Stimulated activated CD8-positive, alpha-beta memory T cell treated with anti-CD3 and anti-CD28 coated beads, Interleukin-15, amount 100 ng/mL, for 24 hours (primary cell): ENCODE results near the gene NAGLU.

Source experiments
- DNase-seq: peaks from one replicate; pipeline ENCODE4 v3.0.0-alpha.2; 2020; ENCODE audit warnings: low read depth

NAGLU gene

GRCh38 chr17:42536048-42536371 lies at the start of gene NAGLU:
Gene NAGLU, plus strand, starts transcription at chr17:42536241. Its CDS starts 32 bp downstream, at chr17:42536273.
- peak; percentile 60 for DNase-seq

- DNase-seq, result no peak
Measured at GRCh38 chr17:42488032-42488431, 48.0 kb upstream of the NAGLU start.

GRCh38 chr17:42493319-42493718 lies 42.7 kb upstream of the NAGLU start:
- DNase-seq, result no peak

GRCh38 chr17:42494673-42495072 lies 41.4 kb upstream of the NAGLU start:
- no peak for DNase-seq

GRCh38 chr17:42498828-42499227 lies 37.2 kb upstream of the NAGLU start:
- DNase-seq, result no peak

GRCh38 chr17:42502091-42502490 lies 34.0 kb upstream of the NAGLU start:
- DNase-seq, result no peak

DNA sequence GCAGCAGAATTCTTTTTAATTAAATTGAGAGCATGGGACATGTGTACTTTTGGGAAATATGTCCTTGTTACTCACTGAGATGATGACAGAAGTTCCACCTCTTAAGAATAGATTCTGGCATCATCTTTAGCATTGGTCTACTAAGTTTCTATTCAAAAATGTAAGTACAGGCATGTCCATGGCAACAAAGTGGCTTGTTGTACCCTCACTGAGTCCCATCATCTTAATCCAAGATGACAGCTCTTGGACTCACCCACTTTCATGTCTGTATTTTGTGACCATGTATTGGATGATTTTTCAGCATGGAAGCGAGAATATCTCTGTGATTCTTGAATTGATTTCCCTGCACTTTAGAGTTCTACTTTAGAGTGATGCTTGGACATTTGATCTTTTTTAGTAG lies 33.1 kb upstream of the NAGLU start:
- DNase-seq, result no peak

- DNase-seq, result no peak
Measured at GRCh38 chr17:42507671-42508070, 28.4 kb upstream of the NAGLU start.

- no peak for DNase-seq
Measured at GRCh38 chr17:42508426-42509165, 27.4 kb upstream of the NAGLU start.

- DNase-seq, result no peak
Measured at GRCh38 chr17:42509409-42509808, 26.6 kb upstream of the NAGLU start.

- DNase-seq, result no peak
Measured at GRCh38 chr17:42509841-42510240, 26.2 kb upstream of the NAGLU start.

DNA sequence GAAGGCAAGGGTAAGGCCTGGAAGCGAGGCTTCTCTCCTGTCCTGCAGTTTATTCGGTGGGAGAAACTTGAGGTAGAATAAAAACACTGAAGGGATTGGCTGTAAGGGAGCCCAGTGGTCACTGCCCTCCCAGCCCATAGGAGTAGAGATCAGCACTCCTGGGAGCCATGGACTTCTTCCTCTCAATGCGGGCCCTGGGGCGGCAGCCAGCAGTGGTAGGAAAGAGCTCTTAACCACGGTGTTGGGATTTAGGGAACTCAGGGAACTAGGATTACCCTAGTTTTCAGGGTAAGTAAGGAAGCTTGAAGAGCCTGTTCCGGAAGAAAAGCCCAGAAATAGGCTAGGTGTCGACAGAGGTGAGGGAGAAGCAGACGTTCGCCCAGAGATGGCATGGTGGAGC lies 23.8 kb upstream of the NAGLU start:
- DNase-seq, result no peak

DNA sequence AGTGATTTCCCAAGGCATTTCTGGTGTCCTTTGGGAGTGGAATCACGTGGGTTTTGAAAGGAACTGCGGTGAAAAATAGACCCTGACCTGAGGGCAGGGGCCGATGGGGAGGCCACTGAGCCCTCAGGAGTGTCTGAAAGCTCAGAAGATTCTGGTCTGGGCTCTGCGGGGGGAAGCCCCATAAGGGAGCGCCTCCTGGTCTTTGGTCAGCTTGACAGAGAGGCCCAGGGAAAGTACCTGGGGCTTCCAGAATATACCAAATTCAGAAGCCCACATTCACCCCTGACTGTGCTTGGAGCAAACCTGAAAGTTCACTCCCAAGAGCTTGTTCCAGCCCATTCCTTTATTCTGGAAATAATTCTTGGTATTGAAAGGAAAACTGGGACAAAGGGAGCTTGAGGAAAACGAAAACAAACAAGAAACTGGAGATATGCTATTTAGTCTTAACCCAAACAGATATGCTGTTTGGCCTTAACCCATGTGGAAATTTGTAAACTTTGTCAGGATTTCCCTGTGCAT lies 23.2 kb upstream of the NAGLU start:
- DNase-seq, result no peak

- no peak for DNase-seq
Measured at GRCh38 chr17:42513686-42514085, 22.4 kb upstream of the NAGLU start.

- DNase-seq, result no peak
Measured at GRCh38 chr17:42514279-42514678, 21.8 kb upstream of the NAGLU start.

DNA sequence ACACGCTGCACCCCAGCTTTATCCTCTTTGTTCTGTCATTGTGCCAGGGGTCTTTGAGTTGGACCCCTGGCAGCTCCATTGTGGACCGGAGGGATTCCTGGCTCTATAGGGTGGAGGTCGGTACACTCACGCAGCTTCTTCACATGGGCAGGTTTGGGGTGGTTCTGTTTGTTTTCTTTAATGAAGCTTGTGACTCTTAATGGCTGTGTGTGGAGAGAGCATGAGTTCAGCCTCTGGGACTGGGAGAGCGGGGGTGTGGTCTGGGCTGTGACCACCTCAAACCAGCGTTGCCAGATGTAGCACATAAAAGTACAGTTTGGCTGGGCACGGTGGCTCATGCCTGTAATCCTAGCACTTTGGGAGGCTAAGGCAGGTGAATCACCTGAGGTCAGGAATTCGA lies 21.2 kb upstream of the NAGLU start:
- DNase-seq, result no peak

DNA sequence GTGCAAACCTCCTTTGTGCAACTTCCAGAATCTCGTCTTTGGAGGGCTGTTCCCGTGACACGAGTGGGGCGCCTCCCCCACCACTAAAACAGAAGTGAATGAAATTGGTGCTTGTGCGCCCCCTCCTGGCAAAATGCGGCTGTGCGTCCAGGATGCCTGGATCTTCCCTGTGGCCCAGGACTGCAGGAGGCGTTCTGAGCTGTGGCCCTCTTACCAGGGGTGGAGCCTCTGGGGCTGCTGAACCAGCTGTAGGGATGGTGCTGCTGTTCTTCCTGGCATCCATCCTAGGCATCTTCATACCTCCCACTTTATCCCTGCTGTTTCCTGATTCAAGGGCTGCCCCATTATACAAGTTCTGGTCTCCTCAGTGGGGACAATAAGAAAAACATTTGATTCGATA lies 18.5 kb upstream of the NAGLU start:
- DNase-seq, result peak; percentile 75

GRCh38 chr17:42518046-42518754 lies 17.8 kb upstream of the NAGLU start:
- DNase-seq, result no peak

GRCh38 chr17:42518755-42519545 lies 17.1 kb upstream of the NAGLU start:
- no peak for DNase-seq

DNA sequence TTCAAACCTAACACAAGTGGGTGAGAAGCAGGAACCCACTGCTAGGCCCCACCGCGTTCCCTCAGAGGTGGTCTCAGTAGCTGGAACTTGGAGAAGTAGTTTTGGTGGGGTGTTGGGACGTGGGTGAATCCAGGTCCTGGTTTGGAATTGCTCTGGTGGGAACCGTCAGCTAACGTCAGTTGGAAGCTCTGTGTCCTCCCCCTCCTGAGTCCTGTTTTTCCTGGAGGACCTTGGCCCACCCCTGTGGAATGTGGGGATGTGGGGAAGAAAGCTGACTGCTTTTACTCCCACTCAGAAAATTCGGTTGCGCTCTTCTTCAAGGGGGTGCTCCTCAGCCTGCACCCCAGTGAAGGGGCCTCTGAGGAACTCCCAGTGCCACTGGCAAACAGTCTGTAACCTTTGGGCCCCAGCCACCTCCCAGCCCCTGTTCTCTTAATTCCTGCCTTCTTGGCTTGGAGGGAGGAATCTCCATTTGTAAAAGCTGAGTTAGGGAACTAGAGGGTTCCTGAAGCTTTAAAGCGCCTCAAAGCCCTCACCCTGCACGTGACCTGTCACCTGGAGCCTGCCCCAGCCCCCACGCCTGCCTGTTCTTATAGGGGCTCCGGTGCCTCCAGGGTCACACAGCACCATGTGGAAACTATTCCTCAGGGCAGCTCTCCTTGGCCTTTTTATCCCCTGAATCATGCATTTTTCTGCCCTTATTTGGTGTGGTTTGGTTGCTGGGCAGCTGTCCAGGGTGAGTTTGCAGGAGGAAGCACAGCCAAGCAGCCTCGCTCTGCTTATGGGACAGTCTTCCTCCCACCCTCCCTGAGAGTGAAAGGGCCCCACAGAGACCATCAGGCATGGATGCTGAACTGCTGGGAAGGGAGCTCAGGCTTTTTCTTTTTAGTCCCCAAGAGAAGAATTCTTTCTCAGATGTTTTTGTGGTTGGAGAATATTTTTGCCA lies 16.2 kb upstream of the NAGLU start:
- DNase-seq, result no peak

GRCh38 chr17:42520540-42520951 lies 15.5 kb upstream of the NAGLU start:
- no peak for DNase-seq

DNA sequence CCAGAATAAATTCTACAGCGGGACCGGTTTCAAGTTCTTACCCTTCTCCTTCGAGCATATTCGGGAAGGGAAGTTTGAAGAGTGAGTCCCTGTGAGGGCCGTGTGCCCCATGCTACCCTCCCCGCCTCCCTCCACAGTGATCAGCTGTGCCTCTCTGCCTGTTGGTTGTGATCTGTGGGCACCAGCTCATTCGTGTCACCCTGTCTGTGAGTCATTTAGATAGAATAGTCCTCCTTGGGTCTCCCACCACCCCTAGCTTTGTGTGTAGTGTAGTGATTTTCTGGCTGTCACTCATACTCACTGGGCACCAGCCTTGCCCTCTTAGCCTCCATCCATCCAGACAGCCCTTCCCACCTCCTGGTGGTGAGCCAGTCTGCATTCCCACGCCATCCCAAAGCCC lies 15.0 kb upstream of the NAGLU start:
- no peak for DNase-seq
